Femur (tissue), 1 donor: ENCODE results near the gene ARFRP1.
A peak's percentile ranks its signal among the peaks of the same experiment; 100 is the strongest.

Source experiments
- DNase-seq: peaks from one replicate; pipeline ENCODE4 v3.0.0-alpha.2; 2017

Gene ARFRP1

DNA sequence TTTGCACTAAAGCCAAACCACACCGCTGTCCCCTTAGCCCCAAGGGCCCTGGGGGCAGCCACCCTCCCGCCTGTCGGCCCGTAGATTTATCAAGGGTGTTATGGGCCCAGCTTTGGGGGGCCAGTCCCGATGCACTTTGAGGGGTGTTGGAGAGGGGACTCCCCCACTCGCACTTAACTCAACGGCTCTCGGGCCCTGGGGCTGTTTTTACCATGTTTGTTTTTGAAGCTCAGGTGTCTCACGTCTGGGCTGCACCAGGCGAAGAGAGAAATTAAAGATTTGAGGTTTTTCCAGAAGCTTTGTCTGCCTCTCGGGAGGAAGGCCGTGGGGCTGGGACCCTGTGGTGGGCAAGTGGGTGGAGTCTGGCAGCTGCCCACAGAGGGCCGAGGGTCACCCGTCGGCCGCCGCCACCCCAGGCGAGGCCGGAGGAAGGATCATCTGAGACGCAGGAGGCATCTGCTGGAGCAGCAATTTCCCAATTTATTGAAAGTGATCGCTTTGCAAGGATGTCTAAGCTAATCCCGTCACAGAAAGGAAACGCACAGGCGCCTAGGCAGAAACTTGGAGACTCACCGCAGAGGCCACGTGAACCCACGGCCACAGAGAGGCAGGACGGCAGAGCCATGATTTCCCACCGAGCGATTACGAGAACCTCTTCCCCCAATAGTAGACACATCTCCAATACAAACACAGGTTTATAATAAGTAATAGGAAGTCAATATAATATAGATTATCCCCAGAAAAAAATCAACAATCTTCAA lies 35.6 kb upstream of the ARFRP1 start:
- DNase-seq = no peak

DNA sequence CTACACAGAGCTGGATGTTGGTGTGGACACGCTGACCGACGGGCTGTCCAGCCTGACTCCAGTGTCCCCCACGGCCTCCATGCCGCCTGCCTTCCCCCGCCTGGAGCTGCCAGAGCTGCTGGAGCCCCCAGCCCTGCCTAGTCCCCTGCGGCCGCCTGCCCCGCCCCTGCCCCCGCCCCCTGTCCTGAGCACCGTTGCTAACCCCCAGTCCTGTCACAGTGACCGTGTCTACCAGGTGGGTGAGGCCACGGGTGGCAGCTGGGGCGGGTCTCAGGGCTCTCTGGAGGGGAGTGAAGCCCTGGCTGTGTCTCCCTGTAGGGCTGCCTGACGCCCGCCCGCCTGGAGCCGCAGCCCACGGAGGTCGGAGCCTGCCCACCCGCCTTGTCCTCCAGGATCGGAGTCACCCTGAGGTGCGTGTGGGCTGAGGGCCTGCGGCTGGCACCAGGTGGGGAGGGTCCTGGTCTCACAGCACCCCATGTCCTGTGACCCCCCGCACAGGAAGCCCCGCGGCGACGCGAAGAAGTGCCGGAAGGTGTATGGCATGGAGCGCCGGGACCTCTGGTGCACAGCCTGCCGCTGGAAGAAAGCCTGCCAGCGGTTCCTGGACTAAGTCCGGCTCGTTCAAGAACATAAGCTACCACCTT lies 34.7 kb upstream of the ARFRP1 start:
- no peak for DNase-seq

DNA sequence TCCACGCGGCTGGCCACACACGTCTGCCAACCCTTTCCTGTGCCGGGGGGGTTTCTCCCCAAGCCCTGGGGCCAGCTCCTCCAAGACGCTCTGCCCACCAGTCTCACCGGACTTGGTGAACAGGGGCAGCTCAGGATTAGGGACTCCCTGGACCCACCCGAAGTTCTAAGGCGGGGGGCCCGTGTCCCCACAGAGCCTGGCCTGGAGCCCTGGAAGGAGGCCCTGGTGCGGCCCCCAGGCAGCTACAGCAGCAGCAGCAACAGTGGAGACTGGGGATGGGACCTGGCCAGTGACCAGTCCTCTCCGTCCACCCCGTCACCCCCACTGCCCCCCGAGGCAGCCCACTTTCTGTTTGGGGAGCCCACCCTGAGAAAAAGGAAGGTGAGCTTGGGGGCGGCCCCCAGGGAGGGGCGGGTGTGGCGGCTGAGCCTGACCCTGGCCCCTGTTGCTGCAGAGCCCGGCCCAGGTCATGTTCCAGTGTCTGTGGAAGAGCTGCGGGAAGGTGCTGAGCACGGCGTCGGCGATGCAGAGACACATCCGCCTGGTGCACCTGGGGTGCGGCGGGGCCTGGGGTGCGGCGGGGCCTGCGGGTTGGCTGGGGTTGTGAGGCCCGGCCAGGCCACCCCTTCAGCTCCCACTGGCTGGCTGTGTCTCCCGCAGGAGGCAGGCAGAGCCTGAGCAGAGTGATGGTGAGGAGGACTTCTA lies 34.1 kb upstream of the ARFRP1 start:
- DNase-seq = no peak

DNA sequence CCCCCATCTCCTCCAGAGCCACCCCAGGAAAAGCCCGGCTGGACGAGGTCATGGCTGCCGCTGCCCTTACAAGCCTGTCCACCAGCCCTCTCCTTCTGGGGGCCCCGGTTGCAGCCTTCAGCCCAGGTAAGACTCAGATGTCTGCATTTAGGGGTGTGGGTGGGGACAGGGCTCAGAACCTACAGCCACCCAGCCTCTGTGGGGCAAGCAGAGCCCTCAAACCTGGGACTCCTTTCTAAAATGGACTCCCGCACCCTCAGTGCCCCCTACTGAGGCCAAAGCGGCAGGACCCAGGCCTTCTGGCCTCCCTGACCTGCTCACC lies 33.5 kb upstream of the ARFRP1 start:
- no peak for DNase-seq

DNA sequence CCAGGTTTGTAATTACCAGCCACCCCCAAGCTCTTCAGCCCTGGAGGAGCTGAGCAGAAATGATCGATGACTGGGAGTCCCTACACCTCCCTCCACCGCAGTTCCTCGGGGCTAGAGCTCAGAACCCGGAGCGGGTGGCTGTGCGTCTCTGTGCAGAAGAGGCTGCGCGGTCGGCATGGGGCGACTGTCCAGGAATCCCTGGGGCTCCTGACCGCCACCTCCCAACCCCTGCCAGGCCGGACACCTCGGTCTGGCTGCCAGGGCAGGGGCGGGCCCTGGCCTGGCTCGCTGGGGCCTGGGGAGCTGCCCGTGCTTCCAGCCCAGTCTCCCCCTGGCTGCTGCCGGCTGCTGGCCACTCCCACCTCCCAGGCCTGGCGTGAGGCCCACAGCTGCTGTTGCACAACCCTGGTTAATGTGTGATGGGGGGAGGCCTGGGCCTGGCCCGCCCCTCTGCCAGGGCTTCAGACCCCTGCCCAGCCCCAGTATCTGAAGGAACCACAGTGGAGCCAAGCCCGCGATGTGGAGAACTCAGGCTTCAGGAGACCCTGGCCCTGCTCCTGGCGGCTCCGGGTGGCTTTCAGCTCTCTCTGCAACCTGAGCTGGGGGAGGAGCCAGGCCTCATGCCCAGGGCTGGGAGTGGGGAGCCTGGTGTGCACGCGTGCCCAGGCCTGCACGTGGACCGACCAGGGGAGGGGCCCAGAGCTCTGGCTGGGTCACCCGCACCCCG lies 33.0 kb upstream of the ARFRP1 start:
- DNase-seq = peak; percentile 96

DNA sequence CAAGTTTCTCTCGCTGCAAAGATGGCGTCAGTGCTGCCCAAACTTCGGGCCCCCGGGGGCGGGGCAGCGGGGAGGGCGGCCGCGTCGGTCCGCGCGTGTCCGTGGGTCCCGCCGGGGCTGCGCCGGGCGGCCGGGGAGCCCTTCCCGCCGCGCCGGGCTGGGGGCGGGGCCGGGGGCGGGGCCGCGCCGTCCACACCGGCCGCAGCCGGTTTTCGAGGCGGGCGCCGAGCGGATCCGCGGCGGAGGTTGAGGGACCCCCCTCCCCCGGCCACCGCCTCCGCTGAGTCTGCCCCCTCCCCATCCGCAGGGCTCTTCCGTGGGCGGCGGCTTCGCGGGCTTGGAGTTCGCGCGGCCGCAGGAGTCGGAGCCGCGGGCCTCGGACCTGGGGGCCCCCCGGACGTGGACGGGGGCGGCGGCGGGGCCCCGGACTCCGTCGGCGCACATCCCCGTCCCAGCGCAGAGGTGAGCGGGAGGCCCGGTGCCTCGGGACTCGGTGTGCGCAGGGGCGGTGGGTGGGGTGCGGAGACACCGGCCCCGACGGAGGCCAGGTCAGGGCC lies 32.4 kb upstream of the ARFRP1 start:
- DNase-seq = peak; percentile 73

DNA sequence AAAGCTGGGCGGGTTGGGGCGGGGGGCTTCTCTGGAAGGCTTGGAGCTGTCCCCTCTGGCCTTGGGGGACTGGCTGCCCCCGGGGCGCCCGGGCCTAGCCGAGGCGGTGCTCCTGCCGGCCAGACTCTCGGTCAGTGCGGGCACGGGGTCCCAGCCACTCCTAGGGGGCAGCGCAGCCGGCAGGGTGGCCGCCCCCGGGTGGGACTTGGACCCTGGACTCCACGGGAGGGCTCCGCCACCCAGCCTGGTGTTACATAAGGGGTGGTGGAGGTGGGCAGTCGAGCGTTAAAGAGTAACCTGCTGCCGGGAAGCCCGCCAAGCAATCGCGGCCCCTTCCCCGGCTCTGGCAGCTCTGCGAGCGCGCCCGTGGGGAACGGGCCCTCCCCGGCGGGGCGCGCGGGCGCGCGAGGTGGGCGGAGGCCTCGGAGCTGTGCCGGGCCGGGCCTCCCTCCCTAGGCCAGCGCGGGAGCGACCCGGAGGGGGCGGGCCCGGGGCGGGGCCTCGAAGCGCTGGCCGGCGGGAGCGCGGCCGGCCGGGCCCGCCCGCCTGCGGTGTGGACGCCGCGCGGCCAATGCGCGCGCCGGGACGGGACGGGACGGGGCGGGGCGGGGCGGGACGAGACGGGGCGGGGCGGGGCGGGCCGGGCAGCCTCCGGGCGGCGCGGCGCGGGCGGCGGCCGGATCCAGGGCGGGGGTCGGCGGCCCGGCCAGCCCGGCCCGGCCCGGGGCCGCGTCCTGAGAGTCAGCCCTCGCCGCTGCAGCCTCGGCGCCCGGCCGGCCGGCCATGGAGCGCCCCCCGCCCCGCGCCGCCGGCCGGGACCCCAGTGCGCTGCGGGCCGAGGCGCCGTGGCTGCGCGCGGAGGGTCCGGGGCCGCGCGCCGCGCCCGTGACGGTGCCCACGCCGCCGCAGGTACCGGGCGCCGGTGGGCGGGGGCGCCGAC lies 31.6 kb upstream of the ARFRP1 start, which contains the start of gene SLC2A4RG:
Gene SLC2A4RG, plus strand, starts transcription at position 647 of the 940 bp plus-strand sequence. Its CDS starts 137 bp downstream, at position 784.
- DNase-seq = peak; percentile 88

DNA sequence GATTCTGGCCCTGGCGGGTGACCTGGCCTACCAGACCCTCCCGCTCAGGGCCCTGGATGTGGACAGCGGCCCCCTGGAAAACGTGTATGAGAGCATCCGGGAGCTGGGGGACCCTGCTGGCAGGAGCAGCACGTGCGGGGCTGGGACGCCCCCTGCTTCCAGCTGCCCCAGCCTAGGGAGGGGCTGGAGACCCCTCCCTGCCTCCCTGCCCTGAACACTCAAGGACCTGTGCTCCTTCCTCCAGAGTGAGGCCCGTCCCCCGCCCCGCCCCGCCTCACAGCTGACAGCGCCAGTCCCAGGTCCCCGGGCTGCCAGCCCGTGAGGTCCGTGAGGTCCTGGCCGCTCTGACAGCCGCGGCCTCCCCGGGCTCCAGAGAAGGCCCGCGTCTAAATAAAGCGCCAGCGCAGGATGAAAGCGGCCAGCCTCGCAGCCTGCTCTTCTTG lies 30.9 kb upstream of the ARFRP1 start:
- DNase-seq = peak; percentile 83

DNA sequence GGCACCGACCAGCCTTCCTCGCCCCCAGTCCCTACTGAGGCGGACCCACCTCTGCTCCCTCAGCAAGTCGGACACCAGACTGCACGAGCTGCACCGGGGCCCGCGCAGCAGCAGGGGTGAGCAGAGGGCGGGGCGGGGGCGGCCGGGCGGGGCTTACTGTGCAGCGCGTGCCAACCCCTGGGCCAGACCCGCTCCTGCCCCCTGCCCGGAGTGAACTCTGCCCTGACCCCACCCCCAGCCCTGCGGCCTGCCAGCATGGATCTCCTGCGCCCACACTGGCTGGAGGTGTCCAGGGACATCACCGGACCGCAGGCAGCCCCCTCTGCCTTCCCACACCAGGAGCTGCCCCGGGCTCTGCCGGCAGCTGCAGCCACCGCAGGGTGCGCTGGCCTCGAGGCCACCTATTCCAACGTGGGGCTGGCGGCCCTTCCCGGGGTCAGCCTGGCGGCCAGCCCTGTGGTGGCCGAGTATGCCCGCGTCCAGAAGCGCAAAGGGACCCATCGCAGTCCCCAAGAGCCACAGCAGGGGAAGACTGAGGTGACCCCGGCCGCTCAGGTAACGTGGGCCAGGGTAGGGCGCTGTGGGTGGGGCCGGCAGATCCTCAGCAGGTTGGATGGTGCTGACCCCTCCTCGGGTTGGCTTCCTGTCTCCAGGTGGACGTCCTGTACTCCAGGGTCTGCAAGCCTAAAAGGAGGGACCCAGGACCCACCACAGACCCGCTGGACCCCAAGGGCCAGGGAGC lies 30.3 kb upstream of the ARFRP1 start:
- DNase-seq = no peak

DNA sequence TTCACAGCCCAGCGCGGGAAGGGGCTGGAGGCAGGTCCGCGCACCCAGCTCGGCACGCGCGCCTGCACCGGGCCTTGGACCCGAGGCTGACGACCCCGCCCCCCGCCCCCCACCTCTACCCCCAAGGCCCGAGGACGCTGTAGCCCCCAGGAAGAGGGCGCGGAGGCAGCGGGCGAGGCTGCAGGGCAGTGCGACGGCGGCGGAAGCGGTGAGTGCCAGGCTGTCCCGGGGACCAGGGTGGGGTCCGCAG lies 29.8 kb upstream of the ARFRP1 start:
- no peak for DNase-seq

DNA sequence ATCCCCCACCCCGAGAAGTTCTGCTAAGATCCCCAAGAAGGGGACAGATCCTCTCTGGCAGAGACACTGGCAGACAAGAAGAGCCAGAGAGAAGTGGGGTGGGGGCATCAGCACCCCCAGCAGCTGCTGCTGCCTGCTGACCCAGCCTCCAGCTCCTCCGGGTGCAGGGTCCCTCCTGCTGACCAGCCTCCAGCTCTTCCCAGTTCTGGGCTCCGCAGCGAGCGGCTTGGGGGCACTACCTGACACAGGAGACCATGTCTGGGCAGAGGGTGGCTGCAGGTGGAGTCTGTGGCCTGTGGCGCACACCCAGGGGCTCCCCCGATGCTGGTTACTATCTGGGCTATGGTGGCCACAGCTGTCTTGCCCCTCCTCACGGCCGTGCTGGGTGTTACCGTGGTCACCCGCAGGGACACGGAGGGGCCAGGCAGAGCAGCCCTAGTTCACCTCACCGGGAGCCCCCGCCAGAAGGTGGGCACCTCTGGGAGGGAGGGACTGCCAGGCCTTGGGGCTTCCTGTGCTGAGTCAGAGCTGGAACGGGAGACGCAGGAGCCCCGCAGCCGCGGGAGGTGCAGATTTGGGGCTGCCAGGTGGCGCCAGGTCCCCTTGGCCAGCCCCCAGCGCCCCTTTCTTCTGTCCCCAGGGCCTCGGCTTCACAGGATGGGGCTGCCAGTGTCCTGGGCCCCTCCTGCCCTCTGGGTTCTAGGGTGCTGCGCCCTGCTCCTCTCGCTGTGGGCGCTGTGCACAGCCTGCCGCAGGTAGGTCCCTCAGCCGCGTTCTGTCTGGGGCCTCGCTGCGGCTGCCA lies 29.3 kb upstream of the ARFRP1 start:
- DNase-seq = no peak

DNA sequence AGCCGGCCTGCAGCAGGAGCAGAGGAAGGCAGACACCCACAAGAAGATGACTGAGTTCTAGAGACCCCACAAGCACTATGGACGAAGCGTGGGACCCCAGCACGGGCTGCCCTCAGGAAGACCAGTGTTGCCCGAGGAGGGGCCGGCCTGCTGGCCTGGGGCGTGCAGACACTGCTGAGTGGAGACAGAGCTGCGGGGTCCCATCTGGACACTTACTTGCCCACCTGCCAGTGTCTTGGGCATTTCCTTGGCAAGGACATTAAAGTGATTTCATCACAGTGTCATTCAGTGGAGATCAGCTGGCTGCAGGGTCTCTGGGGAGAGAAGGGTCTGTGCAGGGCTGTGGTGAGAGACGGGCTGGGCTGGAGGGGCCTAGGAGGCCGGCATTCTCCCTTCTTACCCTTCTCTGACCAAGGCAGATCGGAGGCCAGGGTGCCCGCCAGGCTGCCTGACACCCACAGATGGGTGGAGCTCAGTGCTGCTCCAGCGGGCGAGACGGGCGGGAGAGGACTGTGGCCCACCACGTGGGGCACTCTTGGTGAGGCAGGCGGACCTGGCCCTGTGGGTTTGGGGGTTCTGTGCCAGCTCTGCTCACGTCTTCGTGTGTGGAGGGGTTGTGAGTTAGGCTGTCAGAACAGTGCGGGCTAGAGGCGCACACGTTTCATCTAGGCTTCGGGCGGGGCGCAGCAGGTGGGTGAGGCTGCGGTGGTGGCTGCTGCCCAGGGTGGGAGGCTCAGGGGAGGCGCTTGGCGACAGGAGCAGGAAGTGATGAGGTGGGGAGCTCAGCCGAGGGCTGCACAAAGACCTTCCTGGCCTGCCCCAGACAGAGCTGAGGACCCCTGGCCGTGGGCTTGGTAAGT lies 28.3 kb upstream of the ARFRP1 start, which contains the start of gene LIME1:
Gene LIME1, plus strand, starts transcription at position 806 of the 860 bp plus-strand sequence. CDS start 886 bp downstream, outside the sequence.
- no peak for DNase-seq

DNA sequence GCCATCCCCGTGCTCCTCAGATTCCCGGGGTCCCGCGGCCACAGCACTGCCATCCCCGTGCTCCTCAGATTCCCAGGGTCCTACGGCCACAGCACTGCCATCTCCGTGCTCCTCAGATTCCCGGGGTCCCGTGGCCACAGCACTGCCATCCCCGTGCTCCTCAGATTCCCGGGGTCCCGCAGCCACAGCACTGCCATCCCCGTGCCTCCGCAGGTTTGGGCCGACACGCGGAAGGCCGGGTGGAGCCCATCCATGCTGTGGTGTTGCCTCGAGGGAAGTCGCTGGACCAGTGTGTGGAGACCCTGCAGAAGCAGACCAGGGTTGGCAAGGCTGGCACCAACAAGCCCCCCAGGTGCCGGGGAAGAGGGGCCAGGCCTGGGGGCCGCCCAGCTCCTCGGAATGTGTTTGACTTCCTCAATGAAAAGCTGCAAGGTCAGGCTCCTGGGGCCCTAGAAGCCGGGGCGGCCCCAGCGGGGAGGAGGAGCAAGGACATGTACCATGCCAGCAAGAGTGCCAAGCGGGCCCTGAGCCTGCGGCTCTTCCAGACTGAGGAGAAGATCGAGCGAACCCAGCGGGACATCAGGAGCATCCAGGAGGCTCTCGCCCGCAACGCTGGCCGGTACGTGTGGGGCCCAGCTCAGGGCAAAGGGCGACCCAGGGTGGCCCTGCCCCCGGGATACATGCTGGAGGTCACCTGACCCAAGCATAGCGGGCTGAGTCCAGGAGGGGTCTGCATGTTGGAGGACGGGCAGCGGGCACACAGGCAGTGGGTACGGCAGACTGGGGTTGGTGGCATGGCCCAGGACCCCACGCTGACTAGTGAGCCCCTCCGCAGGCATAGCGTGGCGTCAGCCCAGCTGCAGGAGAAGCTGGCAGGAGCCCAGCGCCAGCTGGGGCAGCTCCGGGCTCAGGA lies 27.4 kb upstream of the ARFRP1 start:
- no peak for DNase-seq

DNA sequence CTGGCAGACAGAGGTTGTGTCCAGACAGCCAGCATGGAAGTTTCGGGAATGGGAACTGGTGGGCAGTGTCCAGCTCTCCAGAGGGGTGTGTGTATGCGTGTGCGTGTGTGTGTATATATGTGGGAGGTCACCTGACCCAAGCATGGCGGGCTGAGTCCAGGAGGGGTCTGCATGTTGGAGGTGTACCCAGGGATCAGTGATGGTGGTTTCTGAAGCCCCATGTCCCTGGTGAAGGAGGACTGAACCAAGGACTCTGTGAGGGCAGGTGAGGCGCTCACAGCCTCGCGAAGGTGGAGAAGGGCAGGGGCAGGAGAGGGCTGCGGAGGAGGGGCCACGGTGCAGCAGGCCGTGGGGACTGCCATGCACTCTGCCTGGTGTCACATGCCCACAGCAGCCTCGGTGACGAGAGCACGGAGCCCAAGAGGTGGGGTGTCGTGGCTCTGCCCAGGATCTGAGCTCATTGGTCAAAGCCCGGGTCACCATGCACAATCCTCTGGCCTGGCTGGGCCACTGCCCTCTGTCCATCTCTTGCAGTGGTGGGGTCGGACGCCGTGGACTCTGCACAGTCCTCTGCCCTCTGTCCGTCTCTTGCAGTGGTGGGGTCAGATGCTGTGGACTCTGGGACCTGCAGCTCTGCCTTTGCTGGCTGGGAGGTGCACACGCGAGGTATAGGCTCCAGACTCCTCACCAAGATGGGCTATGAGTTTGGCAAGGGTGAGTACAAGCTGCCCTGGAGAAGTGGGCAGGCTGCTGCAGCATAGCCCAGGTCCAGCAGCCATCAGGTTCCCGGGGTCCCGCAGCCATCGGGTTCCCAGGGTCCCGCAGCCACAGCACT lies 26.6 kb upstream of the ARFRP1 start:
- DNase-seq = no peak

DNA sequence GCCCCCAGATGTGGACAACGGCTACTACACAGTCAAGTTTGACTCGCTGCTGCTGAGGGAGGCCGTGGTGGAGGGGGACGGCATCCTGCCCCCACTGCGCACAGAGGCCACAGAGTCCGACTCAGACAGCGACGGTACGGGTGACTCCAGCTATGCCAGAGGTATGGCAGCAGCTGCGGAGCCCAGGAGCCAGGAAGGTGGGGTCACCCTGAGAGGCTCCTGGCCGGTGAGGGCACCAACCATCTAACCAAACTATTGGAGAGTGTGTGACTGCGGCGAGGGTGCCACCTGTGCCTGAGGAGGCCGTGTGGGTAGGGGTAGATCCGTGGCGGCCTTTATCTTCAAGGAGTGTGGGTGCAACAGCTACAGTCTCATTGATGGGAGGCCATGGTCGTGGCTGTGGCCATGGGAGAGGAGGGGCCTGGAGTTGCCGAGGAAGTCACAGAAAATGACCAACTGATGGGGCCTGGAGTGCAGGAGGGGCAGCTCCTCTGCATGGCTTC lies 25.9 kb upstream of the ARFRP1 start:
- DNase-seq = no peak

DNA sequence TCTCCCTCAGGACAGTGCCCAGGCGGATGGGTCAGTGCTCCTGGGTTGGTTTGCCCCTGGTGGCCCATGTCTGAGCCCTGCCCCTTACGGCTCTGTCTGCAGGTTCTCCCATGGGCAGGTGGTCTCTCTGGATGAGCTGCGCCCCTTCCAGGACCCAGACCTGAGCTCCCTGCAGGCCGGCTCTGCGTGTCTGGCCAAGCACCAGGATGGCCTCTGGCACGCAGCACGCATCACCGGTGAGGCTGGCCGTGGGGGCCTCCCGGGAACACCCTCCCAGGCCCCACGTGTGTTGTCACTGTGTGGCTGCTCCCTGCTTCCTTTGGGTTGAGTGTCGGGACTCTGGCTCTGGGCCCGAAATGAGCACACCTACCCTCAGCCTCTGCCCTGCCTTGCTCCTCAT lies 25.3 kb upstream of the ARFRP1 start:
- DNase-seq = no peak
